VCaP (cell line): ENCODE results near the gene GPBAR1.

Experiments used
- H3K27ac ChIP-seq: fragments of 450-650 bp; 2 replicates; pipeline ENCODE4 v1.5.1; 2017
- TF ChIP-seq, protein P1 (sequence below): fragments of 450-650 bp; conservative IDR thresholded peaks from 2 replicates; pipeline ENCODE4 v1.5.1; 2017; ENCODE audit warnings: mild to moderate bottlenecking, moderate library complexity

Gene GPBAR1

DNA sequence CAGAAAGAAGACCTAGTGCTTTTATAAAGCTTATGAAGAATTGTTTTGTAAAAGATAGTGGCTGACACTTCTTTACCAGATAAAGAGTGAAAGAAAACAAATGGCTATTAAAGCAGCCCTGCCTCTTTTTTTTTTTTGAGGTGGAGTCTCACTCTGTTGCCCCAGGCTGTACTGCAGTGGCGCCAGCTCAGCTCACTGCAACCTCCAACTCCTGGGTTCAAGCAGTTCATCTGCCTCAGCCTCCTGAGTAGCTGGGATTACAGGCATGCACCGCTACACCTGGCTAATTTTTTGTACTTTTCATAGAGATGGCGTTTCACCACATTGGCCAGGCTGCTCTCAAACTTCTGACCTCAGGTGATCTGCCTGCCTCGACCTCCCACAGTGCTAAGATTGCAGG, 31.0 kb upstream of the GPBAR1 start:
- TF ChIP-seq, protein P1, sequence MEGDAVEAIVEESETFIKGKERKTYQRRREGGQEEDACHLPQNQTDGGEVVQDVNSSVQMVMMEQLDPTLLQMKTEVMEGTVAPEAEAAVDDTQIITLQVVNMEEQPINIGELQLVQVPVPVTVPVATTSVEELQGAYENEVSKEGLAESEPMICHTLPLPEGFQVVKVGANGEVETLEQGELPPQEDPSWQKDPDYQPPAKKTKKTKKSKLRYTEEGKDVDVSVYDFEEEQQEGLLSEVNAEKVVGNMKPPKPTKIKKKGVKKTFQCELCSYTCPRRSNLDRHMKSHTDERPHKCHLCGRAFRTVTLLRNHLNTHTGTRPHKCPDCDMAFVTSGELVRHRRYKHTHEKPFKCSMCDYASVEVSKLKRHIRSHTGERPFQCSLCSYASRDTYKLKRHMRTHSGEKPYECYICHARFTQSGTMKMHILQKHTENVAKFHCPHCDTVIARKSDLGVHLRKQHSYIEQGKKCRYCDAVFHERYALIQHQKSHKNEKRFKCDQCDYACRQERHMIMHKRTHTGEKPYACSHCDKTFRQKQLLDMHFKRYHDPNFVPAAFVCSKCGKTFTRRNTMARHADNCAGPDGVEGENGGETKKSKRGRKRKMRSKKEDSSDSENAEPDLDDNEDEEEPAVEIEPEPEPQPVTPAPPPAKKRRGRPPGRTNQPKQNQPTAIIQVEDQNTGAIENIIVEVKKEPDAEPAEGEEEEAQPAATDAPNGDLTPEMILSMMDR: no peak
- no peak overlapping the region for H3K27ac ChIP-seq

- H3K27ac ChIP-seq: no peak overlapping the region
- TF ChIP-seq, protein P1: no peak
These were observed 29.9 kb upstream of the GPBAR1 start for GRCh38 chr2:218230882-218231281.

DNA sequence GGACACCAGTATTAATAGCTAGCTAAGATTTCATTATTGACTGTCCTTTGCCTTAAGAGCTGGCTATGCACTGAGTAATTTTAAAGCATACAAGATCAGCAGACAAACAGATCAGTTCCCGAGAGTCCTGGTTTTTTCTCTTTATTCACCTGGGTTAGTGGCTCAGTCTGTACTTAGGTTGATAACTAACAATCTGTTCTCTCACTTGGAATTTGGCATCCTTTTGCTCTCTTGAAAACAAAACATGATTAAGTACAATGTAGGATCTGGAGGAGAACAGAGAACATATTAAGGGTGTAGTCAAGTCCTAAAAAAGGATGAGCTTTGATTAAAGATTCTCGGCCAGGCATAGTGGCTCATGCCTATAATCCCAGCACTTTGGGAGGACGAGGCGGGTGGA, 27.3 kb upstream of the GPBAR1 start:
- no peak overlapping the region for H3K27ac ChIP-seq
- TF ChIP-seq, protein P1: no peak

DNA sequence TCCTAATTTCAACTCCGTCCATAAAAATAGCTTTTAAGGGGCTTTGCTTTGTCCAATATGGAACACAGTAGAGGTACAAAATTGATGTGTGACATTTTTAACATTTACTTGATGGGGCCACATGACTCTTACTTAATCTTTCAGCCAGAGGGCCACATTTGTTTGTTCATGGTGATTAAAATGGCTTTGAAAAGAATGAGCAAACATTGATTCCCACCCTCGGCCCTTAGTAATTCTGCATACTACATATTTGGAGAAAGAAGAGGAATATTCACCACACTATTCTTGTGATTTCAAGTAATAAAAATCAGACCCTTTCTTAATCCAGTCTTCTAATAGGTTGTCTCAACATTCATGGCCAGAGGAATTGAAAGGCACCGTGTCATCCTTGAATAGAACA, 26.3 kb upstream of the GPBAR1 start:
- no peak overlapping the region for H3K27ac ChIP-seq
- TF ChIP-seq, protein P1: no peak

DNA sequence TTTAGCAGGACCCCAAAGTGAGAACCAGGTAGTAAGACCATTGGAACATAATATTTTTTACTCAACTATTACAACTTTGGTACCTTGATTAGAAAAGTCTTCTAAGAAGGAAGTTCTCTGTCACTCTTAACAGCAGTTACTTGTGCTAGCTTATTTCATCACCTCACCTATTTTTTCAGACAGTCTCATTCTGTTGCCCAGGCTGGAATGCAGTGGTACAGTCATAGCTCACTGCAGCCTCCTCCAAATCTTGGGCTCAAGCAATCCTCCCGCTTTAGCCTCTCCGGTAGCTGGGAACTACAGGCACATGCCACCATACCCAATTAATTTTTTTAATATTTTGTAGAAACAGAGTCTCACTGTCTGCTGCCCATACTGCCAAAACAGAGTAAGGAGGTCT, 25.8 kb upstream of the GPBAR1 start:
- TF ChIP-seq, protein P1: no peak
- no peak overlapping the region for H3K27ac ChIP-seq

DNA sequence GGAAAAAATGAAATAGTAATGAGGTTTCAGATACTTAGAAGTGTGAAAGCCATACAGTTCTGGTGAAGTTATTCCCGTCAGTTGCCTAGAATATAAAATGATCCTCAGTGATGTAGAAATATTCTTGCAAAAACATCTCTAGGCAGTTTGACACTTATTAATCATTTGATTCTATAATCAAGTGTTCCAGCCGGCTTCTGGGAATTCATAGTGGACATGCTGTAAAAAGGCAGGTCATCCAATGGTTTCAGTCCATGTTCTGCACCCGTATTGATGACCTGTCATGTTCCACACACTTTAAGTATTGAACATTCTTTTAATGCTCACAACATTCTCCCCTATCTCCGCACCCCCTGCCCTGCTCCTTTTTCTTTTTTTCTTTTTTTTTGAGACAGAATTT, 24.0 kb upstream of the GPBAR1 start:
- no peak overlapping the region for H3K27ac ChIP-seq
- TF ChIP-seq, protein P1: no peak

DNA sequence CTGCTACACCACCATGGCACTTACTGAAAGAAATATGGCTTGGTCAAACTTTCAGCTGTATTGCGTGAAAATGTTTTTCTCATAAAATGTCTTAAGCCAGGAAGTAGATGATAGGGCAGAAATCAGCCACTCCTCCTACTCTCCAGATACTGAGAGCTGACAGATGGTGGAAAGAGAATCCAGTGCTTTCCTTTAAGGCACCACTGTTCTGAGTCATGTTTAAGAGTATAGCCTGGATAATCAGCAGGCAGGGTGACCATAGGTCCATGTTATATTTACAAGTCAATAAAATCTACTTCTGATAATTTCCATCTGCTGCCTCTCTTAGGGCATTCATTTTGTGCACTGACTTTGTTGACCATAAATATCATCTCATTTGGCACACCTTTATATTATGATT, 21.9 kb upstream of the GPBAR1 start:
- no peak overlapping the region for H3K27ac ChIP-seq
- TF ChIP-seq, protein P1: no peak

- H3K27ac ChIP-seq: no peak overlapping the region
- TF ChIP-seq, protein P1: no peak
These were observed 16.6 kb upstream of the GPBAR1 start for GRCh38 chr2:218244204-218244603.
